HT1080 (cell line): ENCODE measurements around the gene CHST8. TPM values are rescaled to one million over a fixed set of nuclear protein-coding genes. Genes with fewer than 3 reads are reported as not detected.
"Not testable (repeated sequence)": the region's sequence is repeated elsewhere in the genome, so short reads cannot be mapped to it uniquely, and the experiment has no call there.

Experiments
- DNase-seq: peaks from one replicate; pipeline ENCODE4 v3.0.0-alpha.2; 2015; ENCODE audit warnings: low read depth
- total RNA-seq: library from RNA; depleted of rRNA; stranded (reverse); fragments of >200 nt; shearing (Covaris generic); gene quantifications from 2 replicates; pipeline ENCODE4 v1.2.3, GENCODE V29; 2014

The CHST8 gene
- total RNA-seq, 1 experiment from 2014 or later: not detected

GRCh38 chr19:33805840-33806433 lies 184.2 kb downstream of the CHST8 start:
- no peak for DNase-seq

- no peak for DNase-seq
Observed at GRCh38 chr19:33806434-33806881, 184.7 kb downstream of the CHST8 start.

- DNase-seq: no peak
Observed at GRCh38 chr19:33808399-33808798, 186.6 kb downstream of the CHST8 start.

GRCh38 chr19:33809960-33810359 lies 188.2 kb downstream of the CHST8 start:
- DNase-seq: no peak

GRCh38 chr19:33810821-33811220 lies 189.1 kb downstream of the CHST8 start:
- DNase-seq: no peak

GRCh38 chr19:33811246-33811645 lies 189.5 kb downstream of the CHST8 start:
- DNase-seq: no peak

- DNase-seq: no peak
Observed at GRCh38 chr19:33811736-33812387, 190.1 kb downstream of the CHST8 start.

GRCh38 chr19:33812388-33813330 lies 190.9 kb downstream of the CHST8 start:
- DNase-seq: no peak

GRCh38 chr19:33813391-33814101 lies 191.8 kb downstream of the CHST8 start:
- DNase-seq: no peak

- DNase-seq: no peak
Observed at GRCh38 chr19:33814181-33815165, 192.7 kb downstream of the CHST8 start.

- DNase-seq: peak; percentile 32
Observed at GRCh38 chr19:33815380-33816340, 193.9 kb downstream of the CHST8 start.

- no peak for DNase-seq
Observed at GRCh38 chr19:33818411-33818810, 196.7 kb downstream of the CHST8 start.

- DNase-seq: not testable (repeated sequence)
Observed at GRCh38 chr19:33819078-33819477, 197.3 kb downstream of the CHST8 start.

- no peak for DNase-seq
Observed at GRCh38 chr19:33819506-33819879, 197.7 kb downstream of the CHST8 start.

GRCh38 chr19:33819880-33820781 lies 198.4 kb downstream of the CHST8 start:
- peak; percentile 91 for DNase-seq

GRCh38 chr19:33821871-33822270 lies 200.1 kb downstream of the CHST8 start:
- peak; percentile 66 for DNase-seq
